Stomach (tissue), 4 donors: Measurements from ENCODE around the gene SUPT3H.

Source experiments
- CTCF ChIP-seq, 7 experiments: fragments of 450-650 bp in 4 of 7; fragments of 200-600 bp in 3 of 7; sonication (generic) in 3 of 7; IDR thresholded peaks; one replicate each; pipeline ENCODE4 v1.5.1; 2016 to 2019; ENCODE audit warnings: antibody characterized with exemption in 7 of 7, control low read depth in 2 of 7, mild to moderate bottlenecking in 1 of 7
- EP300 ChIP-seq: sonication (generic); formaldehyde crosslinking; IDR thresholded peaks from one replicate; pipeline ENCODE4 v1.6.1; 2017; ENCODE audit warnings: antibody characterized with exemption
- POLR2AphosphoS5 ChIP-seq, 3 donors: sonication (generic); formaldehyde crosslinking; IDR thresholded peaks; one replicate each; pipeline ENCODE4 v1.6.1; 2016; ENCODE audit warnings: antibody characterized with exemption in 3 of 3

- TF ChIP-seq CTCF (IDR thresholded peaks at IDR 0.05) (no peak), POLR2AphosphoS5 (IDR thresholded peaks at IDR 0.05) (no peak), EP300 (no peak)
Observed at GRCh38 chr6:45229416-45229815, 148.3 kb downstream of the SUPT3H start.
